Vagina (tissue), 2 donors: ENCODE measurements around the gene HK3. TPM values are rescaled to one million over a fixed set of nuclear protein-coding genes. Genes with fewer than 3 reads are reported as not detected.

ENCODE experiments used
- DNase-seq, 2 donors: peaks; one replicate each; pipeline ENCODE4 v3.0.0-alpha.2; 2017; ENCODE audit errors: extremely low spot score in 2 of 2
- H3K27ac ChIP-seq: fragments of 200-600 bp; sonication (generic); one replicate; pipeline ENCODE4 v1.5.1; 2019
- H3K27me3 ChIP-seq: fragments of 200-600 bp; sonication (generic); one replicate; pipeline ENCODE4 v1.5.1; 2019
- H3K36me3 ChIP-seq, 2 donors: fragments of 200-600 bp; sonication (generic); one replicate each; pipeline ENCODE4 v1.5.1; 2017 to 2019
- H3K4me1 ChIP-seq: fragments of 200-600 bp; sonication (generic); one replicate; pipeline ENCODE4 v1.5.1; 2019
- H3K4me3 ChIP-seq, 2 donors: fragments of 200-600 bp; sonication (generic); 1 replicate in 1 of 2; 2 replicates in 1 of 2; pipeline ENCODE4 v1.5.1; 2016 to 2019
- H3K9me3 ChIP-seq: fragments of 200-600 bp; sonication (generic); one replicate; pipeline ENCODE4 v1.5.1; 2019
- POLR2A ChIP-seq, 2 donors: fragments of 450-650 bp; IDR thresholded peaks; one replicate each; pipeline ENCODE4 v1.6.1; 2017; ENCODE audit warnings: antibody characterized with exemption in 2 of 2, mild to moderate bottlenecking in 2 of 2, moderate library complexity in 2 of 2
- POLR2AphosphoS5 ChIP-seq, 2 donors: sonication (generic); formaldehyde crosslinking; IDR thresholded peaks; one replicate each; pipeline ENCODE4 v1.9.0; 2017; ENCODE audit warnings: antibody characterized with exemption in 2 of 2, mild to moderate bottlenecking in 2 of 2, low read depth in 1 of 2; ENCODE audit not compliant: insufficient read depth in 1 of 2
- intact Hi-C: fragments of 100-400 bp; cut with DNase I; formaldehyde crosslinking; loops from one replicate; pipeline ENCODE4 v1.15.1; 2023
- total RNA-seq: library from RNA; depleted of rRNA; stranded (reverse); fragments of >200 nt; gene quantifications from one replicate; pipeline ENCODE4 v1.2.3, GENCODE V29; 2016
- TF ChIP-seq, protein P1 (sequence below), 3 experiments: fragments of 450-650 bp in 2 of 3; fragments of 200-600 bp in 1 of 3; sonication (generic) in 1 of 3; IDR thresholded peaks; one replicate each; pipeline ENCODE4 v1.5.1; 2017 to 2019; ENCODE audit warnings: antibody characterized with exemption in 3 of 3, mild to moderate bottlenecking in 2 of 3, moderate library complexity in 2 of 3

HK3 gene
- total RNA-seq, 1 donor from 2014 or later = 7.4 TPM

DNA sequence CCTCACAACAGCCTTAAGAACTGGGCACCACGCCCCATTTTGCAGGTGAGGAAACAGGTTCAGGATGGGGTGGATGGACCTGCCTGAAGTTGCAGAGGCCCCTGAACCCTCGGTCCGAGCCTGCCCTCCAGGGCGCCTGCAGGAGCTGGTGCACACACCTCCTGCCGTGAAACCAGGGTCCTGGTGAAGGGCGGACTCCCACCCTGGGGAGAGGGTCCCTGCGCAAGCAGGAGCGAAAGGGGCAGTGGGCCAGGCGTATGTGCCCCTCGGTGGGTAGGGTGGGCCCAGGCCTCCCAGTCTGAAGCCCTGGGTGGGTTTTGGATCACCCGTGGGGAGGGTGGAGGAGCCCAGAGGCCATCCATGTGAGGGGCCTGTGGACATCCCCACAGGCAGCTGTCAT, 37.9 kb downstream of the HK3 start:
- intact Hi-C loops = no loop called here

GRCh38 chr5:176860381-176860780, 38.8 kb downstream of the HK3 start:
- intact Hi-C loops = no loop called here
- no peak for DNase-seq
- Histone ChIP-seq H3K27ac (no peak overlapping the region), H3K36me3 (no peaks in the 10 kb centered on the region), H3K9me3 (no peaks in the 10 kb centered on the region), H3K4me3 (no peak overlapping the region), H3K27me3 (no peaks in the 10 kb centered on the region), H3K4me1 (no peaks in the 10 kb centered on the region)
- no peak for TF ChIP-seq POLR2A (IDR thresholded peaks at IDR 0.05)
- TF ChIP-seq, protein P1, sequence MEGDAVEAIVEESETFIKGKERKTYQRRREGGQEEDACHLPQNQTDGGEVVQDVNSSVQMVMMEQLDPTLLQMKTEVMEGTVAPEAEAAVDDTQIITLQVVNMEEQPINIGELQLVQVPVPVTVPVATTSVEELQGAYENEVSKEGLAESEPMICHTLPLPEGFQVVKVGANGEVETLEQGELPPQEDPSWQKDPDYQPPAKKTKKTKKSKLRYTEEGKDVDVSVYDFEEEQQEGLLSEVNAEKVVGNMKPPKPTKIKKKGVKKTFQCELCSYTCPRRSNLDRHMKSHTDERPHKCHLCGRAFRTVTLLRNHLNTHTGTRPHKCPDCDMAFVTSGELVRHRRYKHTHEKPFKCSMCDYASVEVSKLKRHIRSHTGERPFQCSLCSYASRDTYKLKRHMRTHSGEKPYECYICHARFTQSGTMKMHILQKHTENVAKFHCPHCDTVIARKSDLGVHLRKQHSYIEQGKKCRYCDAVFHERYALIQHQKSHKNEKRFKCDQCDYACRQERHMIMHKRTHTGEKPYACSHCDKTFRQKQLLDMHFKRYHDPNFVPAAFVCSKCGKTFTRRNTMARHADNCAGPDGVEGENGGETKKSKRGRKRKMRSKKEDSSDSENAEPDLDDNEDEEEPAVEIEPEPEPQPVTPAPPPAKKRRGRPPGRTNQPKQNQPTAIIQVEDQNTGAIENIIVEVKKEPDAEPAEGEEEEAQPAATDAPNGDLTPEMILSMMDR (IDR thresholded peaks at IDR 0.05) = no peak
- TF ChIP-seq POLR2AphosphoS5 (IDR thresholded peaks at IDR 0.05; ENCODE audit: insufficient read depth in 1 of 2, low read depth in 1 of 2) = no peak

More for the DNA sequence above, 37.9 kb downstream of the HK3 start:
- Histone ChIP-seq H3K36me3 (no peaks in the 10 kb centered on the region), H3K27ac (no peak overlapping the region), H3K4me3 (no peak overlapping the region), H3K4me1 (no peaks in the 10 kb centered on the region), H3K9me3 (no peaks in the 10 kb centered on the region), H3K27me3 (no peaks in the 10 kb centered on the region)
- no peak for DNase-seq
- TF ChIP-seq POLR2AphosphoS5 (IDR thresholded peaks at IDR 0.05; ENCODE audit: insufficient read depth in 1 of 2, low read depth in 1 of 2) = no peak
- no peak for TF ChIP-seq POLR2A (IDR thresholded peaks at IDR 0.05)
- TF ChIP-seq, protein P1 (IDR thresholded peaks at IDR 0.05) = no peak

DNA sequence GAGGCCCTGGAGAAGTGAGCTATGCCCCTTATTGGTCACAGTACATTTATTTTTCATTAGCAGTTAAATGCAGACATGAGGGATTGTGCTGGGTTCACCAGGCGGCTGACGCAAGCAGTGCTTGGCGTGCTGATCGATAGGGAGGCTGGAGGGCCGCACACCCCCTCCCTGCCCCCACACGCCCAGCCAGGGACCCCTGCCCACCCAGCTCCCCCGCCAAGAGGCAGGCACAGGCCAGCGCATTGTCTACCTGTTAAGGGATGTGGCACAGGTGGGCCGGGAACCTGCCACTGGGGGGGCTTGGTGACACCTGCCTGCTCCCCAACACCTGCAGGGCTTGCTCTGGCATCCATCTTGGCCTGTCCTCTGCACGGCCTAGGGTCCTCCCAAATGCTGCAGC, 39.2 kb downstream of the HK3 start:
- Histone ChIP-seq H3K4me3 (no peak overlapping the region), H3K36me3 (no peaks in the 10 kb centered on the region), H3K9me3 (no peaks in the 10 kb centered on the region), H3K27ac (no peak overlapping the region), H3K27me3 (no peaks in the 10 kb centered on the region), H3K4me1 (no peaks in the 10 kb centered on the region)
- DNase-seq = no peak
- TF ChIP-seq POLR2AphosphoS5 (IDR thresholded peaks at IDR 0.05; ENCODE audit: insufficient read depth in 1 of 2, low read depth in 1 of 2) = no peak
- TF ChIP-seq POLR2A (IDR thresholded peaks at IDR 0.05) = no peak
- TF ChIP-seq, protein P1 (IDR thresholded peaks at IDR 0.05) = no peak
- intact Hi-C loops = no loop called here

DNA sequence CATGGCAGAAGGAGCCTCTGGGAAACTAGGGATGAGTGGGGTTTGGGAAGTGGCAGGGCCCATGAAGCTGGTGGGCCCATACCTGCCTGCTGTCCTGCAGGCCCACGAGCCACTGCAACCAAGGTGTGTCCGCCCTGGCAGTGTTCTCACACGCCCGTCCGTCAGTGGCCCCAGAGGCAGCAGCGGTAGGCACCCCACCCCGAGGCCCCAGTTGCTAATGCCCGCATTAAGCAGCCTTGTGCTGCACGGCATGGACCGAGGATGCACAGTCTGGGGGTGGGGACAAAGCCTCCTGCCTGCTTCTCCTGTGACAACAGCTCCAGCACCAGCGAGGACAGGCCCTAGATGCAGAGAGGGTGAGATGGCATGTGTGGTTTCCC, 41.3 kb downstream of the HK3 start:
- Histone ChIP-seq H3K27me3 (no peaks in the 10 kb centered on the region), H3K36me3 (no peaks in the 10 kb centered on the region), H3K27ac (no peak overlapping the region), H3K4me3 (no peak overlapping the region), H3K4me1 (no peaks in the 10 kb centered on the region), H3K9me3 (no peaks in the 10 kb centered on the region)
- TF ChIP-seq POLR2AphosphoS5 (IDR thresholded peaks at IDR 0.05; ENCODE audit: insufficient read depth in 1 of 2, low read depth in 1 of 2) (no peak), POLR2A (IDR thresholded peaks at IDR 0.05) (no peak)
- TF ChIP-seq, protein P1 (IDR thresholded peaks at IDR 0.05) = no peak
- intact Hi-C loops = no loop called here
- no peak for DNase-seq

- Histone ChIP-seq H3K27ac (no peak overlapping the region), H3K36me3 (no peaks in the 10 kb centered on the region), H3K9me3 (no peaks in the 10 kb centered on the region), H3K27me3 (no peaks in the 10 kb centered on the region), H3K4me3 (no peak overlapping the region), H3K4me1 (no peaks in the 10 kb centered on the region)
- DNase-seq = no peak
- intact Hi-C loops = no loop called here
- no peak for TF ChIP-seq POLR2A (IDR thresholded peaks at IDR 0.05)
- TF ChIP-seq, protein P1 (IDR thresholded peaks at IDR 0.05) = no peak
- no peak for TF ChIP-seq POLR2AphosphoS5 (IDR thresholded peaks at IDR 0.05; ENCODE audit: insufficient read depth in 1 of 2, low read depth in 1 of 2)
Measured at GRCh38 chr5:176857216-176857893, 41.8 kb downstream of the HK3 start.
